ENCODE data around the gene KCNK1. TPM values are rescaled to one million over a fixed set of nuclear protein-coding genes. Genes with fewer than 3 reads are reported as not detected.

Gene KCNK1
- total RNA-seq, 1 donor from 2014 or later, result 7.3 TPM

DNA sequence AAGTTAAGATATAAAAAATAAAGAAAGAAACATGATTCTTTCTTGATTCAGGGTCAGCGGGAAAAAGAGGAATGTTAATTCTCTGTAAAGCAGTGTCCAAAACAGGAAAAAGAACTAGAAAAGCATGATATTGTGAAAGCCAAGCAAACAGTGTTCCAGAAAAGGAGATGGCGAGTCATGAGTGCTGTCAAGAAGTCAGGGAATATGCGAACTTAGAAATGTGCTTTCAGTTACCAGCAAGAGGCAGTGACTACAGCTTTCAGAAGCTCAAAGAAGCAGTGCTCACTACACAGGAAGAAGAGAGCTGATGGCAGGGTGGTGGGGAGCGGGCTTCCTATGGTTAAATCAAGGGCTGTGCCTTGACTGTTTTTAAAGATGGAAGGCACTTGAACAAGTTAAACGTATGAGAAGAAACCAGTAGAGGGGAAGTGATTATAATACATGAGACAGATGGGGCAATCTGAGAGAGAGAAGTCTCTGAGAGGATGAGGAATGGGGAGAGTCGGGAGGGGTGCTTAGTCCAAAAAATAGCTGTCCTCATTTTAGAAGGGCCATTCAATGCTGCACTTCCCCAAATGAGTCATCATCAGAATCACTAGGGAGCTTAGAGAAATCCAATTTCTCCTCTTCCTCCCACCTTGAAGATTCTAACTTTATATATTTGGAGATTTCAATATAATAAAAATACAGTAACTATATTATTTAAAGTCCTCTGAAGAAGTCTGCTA lies 90.4 kb downstream of the KCNK1 start:
- peak overlapping the region; percentile 51 for H3K27ac ChIP-seq
- ATAC-seq, result peak; percentile 57
- H3K36me3 ChIP-seq, result no peaks in the 10 kb centered on the region
- H3K4me1 ChIP-seq, result no peaks in the 10 kb centered on the region
- TF ChIP-seq, protein P1, sequence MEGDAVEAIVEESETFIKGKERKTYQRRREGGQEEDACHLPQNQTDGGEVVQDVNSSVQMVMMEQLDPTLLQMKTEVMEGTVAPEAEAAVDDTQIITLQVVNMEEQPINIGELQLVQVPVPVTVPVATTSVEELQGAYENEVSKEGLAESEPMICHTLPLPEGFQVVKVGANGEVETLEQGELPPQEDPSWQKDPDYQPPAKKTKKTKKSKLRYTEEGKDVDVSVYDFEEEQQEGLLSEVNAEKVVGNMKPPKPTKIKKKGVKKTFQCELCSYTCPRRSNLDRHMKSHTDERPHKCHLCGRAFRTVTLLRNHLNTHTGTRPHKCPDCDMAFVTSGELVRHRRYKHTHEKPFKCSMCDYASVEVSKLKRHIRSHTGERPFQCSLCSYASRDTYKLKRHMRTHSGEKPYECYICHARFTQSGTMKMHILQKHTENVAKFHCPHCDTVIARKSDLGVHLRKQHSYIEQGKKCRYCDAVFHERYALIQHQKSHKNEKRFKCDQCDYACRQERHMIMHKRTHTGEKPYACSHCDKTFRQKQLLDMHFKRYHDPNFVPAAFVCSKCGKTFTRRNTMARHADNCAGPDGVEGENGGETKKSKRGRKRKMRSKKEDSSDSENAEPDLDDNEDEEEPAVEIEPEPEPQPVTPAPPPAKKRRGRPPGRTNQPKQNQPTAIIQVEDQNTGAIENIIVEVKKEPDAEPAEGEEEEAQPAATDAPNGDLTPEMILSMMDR (IDR thresholded peaks at IDR 0.05), result no peak
- intact Hi-C loops (cut with DNase I), result no loop called here
- no peaks in the 10 kb centered on the region for H3K9me3 ChIP-seq
- no peaks in the 10 kb centered on the region for H3K27me3 ChIP-seq
- no peak overlapping the region for H3K4me3 ChIP-seq
- DNase-seq, result no peak

DNA sequence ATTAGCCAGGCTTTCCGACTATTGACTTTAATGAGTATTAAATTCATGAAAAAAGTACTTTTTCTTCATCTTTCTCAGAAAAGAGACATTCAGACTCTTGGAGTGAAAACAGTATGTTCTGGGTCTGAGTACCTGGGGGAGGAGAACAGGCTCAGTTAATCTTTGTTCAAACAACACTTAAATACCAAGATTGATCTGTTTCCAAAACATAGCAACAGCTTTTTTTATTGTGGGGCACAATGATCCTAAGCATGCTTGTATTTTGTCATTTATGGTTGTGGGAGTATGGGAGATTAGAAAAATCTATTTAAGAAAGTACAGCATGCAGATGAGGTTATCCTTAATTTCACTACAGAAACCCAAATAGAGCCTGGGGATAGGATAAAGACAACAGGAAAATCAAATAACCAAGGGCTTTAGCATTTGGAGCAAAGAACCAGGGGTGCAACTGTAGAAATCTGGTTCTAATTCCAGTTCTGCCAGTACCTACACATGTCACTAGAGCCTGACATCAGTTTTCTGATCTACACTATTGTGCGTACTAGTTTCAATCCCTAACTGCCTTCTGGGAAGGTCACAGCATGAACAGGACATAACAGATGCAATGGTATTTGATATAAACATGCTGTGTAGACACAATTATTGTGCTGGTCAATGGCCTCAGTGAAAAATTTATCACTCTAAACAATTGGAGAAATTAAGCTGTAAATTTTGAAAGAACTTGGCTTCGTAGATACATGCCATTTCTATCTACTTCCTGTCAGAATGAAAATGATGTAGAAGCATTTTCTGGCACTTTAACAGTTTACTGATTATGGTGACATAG lies 91.2 kb downstream of the KCNK1 start:
- Histone ChIP-seq H3K27me3 (no peaks in the 10 kb centered on the region), H3K4me1 (no peaks in the 10 kb centered on the region), H3K4me3 (no peak overlapping the region), H3K27ac (peak overlapping the region; percentile 51), H3K9me3 (no peaks in the 10 kb centered on the region), H3K36me3 (no peaks in the 10 kb centered on the region)
- DNase-seq, result no peak
- peak; percentile 45 for ATAC-seq
- intact Hi-C loops (cut with DNase I), result no loop called here
- TF ChIP-seq, protein P1 (IDR thresholded peaks at IDR 0.05), result no peak

DNA sequence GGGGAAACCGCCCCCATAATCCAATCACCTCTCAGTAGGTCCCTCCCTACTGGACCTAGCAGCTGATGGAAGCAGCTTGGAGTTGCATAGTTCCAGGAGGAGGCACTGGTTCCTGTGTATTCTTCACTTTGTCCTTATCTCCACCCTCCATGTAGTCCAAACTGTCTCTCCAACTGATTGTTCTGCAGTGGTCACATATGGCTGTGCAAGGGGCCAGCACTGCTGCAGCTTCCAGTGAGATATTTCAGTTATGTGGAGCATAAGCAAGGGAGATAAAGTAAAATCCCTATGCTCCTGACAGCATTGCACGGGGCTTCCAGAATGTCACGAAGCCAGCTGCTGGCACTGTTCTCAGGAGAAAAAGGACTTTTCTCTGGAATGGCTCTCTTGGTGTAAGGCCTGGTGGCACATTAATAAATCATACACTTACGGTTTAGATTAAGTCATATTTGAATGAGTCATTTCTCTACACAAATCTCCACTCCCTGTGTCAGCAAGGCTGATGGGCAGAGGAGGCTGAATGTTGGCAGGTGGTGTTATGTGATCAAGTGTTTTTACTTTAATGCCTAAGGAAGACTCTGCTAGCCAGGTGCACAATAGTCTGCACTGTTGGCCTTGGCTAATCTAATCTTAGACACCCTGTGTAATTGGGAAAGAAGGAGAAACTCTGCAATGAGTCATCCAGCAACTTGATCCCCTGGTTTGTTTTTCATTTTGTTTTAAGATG lies 93.4 kb downstream of the KCNK1 start:
- DNase-seq (no peak), ATAC-seq (peak; percentile 84)
- intact Hi-C loops (cut with DNase I), result no loop called here

DNA sequence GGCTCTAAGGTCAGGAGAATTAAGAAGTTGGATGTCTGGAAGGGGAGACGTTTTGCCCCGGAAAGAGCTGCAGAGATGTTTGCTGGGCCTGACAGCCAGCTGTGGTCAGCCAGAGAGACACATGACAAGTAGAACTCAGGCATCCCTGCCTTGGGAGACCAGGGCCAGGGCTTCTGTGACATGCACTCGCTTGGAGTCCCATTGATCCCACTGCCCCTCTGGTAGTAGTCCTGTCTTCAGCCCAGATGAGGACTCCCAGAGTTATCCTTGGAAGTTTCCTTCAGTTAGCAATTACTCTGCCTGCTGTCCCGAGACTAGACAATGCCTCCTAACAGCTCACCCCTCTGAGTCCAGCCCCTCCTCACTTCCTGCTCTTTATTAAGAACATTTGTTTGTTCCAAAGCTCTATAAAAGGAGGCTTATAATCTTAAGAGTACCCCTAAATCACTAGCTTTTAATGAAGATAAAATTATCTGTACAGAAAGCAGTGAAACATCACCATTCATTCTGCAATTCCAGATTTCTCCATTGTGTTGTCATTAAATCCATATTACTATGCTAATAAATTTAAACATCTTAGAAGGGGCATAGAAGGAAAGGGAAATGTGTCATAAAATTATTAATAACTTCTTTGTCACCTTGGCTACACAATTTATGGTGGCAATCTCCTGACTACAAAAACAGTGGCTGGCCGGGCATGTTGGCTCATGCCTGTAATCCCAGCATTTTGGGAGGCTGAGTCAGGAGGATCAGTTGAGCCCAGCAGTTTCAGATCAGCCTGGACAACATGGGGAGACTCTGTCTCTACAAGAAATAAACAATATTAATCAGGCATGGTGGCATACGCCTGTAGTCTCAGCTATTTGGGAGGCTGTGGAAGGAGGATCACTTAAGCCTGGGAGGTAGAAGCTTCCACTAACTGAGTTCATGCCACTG lies 94.2 kb downstream of the KCNK1 start:
- no peaks in the 10 kb centered on the region for H3K9me3 ChIP-seq
- H3K27ac ChIP-seq, result no peak overlapping the region
- H3K36me3 ChIP-seq, result no peaks in the 10 kb centered on the region
- TF ChIP-seq, protein P1 (IDR thresholded peaks at IDR 0.05), result no peak
- H3K27me3 ChIP-seq, result no peaks in the 10 kb centered on the region
- DNase-seq (no peak), ATAC-seq (no peak)
- intact Hi-C loops (cut with DNase I), result no loop called here
- no peak overlapping the region for H3K4me3 ChIP-seq
- H3K4me1 ChIP-seq, result no peaks in the 10 kb centered on the region

More for the DNA sequence above, 93.4 kb downstream of the KCNK1 start:
- no peak overlapping the region for H3K4me3 ChIP-seq
- no peak overlapping the region for H3K27ac ChIP-seq
- H3K27me3 ChIP-seq, result no peaks in the 10 kb centered on the region
- TF ChIP-seq, protein P1 (IDR thresholded peaks at IDR 0.05), result no peak
- H3K4me1 ChIP-seq, result no peaks in the 10 kb centered on the region
- no peaks in the 10 kb centered on the region for H3K9me3 ChIP-seq
- no peaks in the 10 kb centered on the region for H3K36me3 ChIP-seq

DNA sequence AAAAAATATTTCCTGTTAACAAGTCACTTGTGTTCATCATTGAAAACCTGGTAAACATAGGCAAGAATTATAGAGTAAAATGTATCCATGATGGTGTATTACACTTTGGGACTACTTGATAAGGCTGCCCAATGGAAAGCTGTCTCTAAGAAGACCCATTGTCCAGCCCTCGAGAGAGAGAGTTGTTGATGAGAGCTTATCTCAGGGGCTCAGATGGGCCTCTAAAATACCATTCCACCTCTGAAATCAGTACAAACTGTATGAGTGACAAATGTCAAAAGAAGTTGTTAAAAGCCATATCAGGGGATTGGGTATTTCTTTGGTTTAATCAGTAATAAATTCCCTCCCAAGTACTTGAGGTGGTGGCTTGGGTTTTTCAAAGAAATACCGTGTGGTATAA lies 96.1 kb downstream of the KCNK1 start:
- Histone ChIP-seq H3K27ac (no peak overlapping the region), H3K4me3 (no peak overlapping the region), H3K36me3 (no peaks in the 10 kb centered on the region), H3K27me3 (no peaks in the 10 kb centered on the region), H3K4me1 (no peaks in the 10 kb centered on the region), H3K9me3 (no peaks in the 10 kb centered on the region)
- intact Hi-C loops (cut with DNase I), result no loop called here
- DNase-seq (no peak), ATAC-seq (no peak)
- TF ChIP-seq, protein P1 (IDR thresholded peaks at IDR 0.05), result no peak
